ENCODE measurements around the gene WWOX. TPM values are rescaled to one million over a fixed set of nuclear protein-coding genes. Genes with fewer than 3 reads are reported as not detected.

Gene WWOX
- total and polyA plus RNA-seq, 2 of the 13 experiments (the other 11 are each of a cell fraction or from before 2014, with no cell fraction given) = 9.1 to 37.4 TPM

DNA sequence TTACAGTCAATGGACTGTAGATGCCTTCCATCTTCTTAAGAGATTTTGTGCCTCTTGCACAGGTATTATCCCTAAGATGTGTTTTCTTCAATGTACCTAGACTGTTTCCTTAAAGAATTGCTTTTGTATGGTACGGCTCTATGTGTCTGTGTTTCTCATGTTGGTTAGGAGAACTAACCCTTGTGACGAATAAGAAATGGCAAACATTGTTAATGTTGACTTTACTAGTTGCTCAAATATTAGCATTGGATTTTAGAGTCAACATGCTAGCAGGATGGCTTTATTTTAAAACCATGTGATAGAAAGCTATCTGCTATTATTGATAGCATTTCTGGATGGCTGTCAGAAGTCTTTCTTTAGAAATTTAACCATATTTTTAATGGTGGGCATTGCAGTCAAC is 34.5 kb downstream of the WWOX start (continued):
- TF ChIP-seq AHDC1 (CRISPR knock-in tag; IDR thresholded peaks at IDR 0.05; ENCODE audit: borderline replicate concordance) (peak; percentile 95), NR2F2 (IDR thresholded peaks at IDR 0.05; ENCODE audit: borderline replicate concordance, low read depth) (0 out of 2 replicates have a peak, but pooled peaks have one; percentile 32), ATF1 (CRISPR knock-in tag; IDR thresholded peaks at IDR 0.05) (peak; percentile 57; the same call in 1 of the 2 replicates), SP140L (CRISPR knock-in tag; IDR thresholded peaks at IDR 0.05; ENCODE audit: borderline replicate concordance) (no peak), SMAD3 (CRISPR knock-in tag; IDR thresholded peaks at IDR 0.05) (no peak), ZBTB7B (CRISPR knock-in tag; IDR thresholded peaks at IDR 0.05) (no peak), ZGPAT (CRISPR knock-in tag; IDR thresholded peaks at IDR 0.05) (peak; percentile 46; the same call in 1 of the 2 replicates), SCMH1 (CRISPR knock-in tag; IDR thresholded peaks at IDR 0.05; ENCODE audit: borderline replicate concordance) (no peak), ZNF12 (CRISPR knock-in tag; IDR thresholded peaks at IDR 0.05) (peak; percentile 52; the same call in 1 of the 2 replicates), ZNF674 (CRISPR knock-in tag; IDR thresholded peaks at IDR 0.05; ENCODE audit: low read depth) (no peak), JDP2 (CRISPR knock-in tag; IDR thresholded peaks at IDR 0.05; ENCODE audit: borderline replicate concordance) (no peak), CCAR2 (optimal IDR thresholded peaks at IDR 0.05; ENCODE audit: low read depth, low read length) (no peak), KLF6 (CRISPR knock-in tag; IDR thresholded peaks at IDR 0.05) (no peak), PHF8 (CRISPR knock-in tag; IDR thresholded peaks at IDR 0.05) (no peak), FOSL1 (CRISPR knock-in tag; IDR thresholded peaks at IDR 0.05; ENCODE audit: borderline replicate concordance) (no peak), ATF7-NPFF (CRISPR knock-in tag; IDR thresholded peaks at IDR 0.05; ENCODE audit: low read depth) (no peak)
- TF ChIP-seq, protein P1, sequence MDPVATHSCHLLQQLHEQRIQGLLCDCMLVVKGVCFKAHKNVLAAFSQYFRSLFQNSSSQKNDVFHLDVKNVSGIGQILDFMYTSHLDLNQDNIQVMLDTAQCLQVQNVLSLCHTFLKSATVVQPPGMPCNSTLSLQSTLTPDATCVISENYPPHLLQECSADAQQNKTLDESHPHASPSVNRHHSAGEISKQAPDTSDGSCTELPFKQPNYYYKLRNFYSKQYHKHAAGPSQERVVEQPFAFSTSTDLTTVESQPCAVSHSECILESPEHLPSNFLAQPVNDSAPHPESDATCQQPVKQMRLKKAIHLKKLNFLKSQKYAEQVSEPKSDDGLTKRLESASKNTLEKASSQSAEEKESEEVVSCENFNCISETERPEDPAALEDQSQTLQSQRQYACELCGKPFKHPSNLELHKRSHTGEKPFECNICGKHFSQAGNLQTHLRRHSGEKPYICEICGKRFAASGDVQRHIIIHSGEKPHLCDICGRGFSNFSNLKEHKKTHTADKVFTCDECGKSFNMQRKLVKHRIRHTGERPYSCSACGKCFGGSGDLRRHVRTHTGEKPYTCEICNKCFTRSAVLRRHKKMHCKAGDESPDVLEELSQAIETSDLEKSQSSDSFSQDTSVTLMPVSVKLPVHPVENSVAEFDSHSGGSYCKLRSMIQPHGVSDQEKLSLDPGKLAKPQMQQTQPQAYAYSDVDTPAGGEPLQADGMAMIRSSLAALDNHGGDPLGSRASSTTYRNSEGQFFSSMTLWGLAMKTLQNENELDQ (CRISPR knock-in tag; IDR thresholded peaks at IDR 0.05; ENCODE audit: borderline replicate concordance) = no peak
- TF ChIP-seq, protein P2, sequence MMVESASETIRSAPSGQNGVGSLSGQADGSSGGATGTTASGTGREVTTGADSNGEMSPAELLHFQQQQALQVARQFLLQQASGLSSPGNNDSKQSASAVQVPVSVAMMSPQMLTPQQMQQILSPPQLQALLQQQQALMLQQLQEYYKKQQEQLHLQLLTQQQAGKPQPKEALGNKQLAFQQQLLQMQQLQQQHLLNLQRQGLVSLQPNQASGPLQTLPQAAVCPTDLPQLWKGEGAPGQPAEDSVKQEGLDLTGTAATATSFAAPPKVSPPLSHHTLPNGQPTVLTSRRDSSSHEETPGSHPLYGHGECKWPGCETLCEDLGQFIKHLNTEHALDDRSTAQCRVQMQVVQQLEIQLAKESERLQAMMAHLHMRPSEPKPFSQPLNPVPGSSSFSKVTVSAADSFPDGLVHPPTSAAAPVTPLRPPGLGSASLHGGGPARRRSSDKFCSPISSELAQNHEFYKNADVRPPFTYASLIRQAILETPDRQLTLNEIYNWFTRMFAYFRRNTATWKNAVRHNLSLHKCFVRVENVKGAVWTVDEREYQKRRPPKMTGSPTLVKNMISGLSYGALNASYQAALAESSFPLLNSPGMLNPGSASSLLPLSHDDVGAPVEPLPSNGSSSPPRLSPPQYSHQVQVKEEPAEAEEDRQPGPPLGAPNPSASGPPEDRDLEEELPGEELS (CRISPR knock-in tag; IDR thresholded peaks at IDR 0.05) = peak; percentile 74
